NCI-H1105 treated with DMSO at 0.1 percent for 48 hours (cell line): ENCODE results near the gene XPC.

Experiments
- DNase-seq: peaks from one replicate; lab custom pipeline; 2025; lab: John Stamatoyannopoulos, UW

XPC gene

DNA sequence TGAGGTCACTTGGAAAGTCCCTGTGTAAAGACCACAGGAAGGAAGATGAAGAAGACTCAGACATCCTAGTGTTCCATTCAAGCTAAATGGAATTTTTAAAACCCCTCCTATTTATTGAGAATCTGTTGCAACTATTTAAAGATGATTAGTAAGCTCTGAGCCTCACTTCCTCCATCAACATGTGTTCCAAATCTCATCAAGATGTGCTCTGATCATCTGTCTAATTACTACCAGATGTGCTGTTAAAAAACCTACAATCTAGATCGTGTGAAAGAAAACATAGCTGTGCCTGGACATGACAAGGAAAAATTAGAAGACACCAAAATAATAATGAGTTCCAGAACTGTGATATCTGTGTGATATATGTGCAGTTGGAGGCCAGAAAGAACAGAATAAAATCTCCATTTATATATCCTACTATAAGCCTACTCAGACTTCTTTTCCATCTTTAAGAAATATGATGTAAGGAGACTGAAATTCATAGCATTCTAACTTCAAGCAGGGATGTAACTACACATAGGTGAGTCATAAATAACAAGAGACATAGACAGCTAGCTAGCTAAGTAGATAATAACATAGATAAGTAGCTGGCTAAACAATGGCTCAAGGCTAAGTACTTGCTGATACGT, 7.8 kb downstream of the XPC start:
- DNase-seq: no peak

DNA sequence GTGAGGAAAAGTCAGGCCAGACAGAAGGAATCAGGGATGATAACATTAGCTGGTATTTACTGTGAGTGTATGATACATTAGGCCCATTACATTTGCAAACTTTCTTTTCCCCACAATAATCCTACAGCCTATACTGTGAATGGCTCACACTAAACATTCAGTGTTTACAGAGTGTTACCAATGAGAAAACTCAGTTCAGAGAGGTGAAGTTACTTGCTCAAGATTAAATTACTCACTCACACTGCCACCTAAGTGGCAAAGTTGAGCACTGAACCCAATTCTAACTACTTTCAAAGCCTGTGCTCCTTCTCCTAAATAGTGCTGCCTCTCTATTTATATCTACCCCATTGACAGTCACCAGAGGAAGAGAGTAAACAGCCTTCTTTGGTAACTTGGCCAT, 8.5 kb downstream of the XPC start:
- DNase-seq: no peak

DNA sequence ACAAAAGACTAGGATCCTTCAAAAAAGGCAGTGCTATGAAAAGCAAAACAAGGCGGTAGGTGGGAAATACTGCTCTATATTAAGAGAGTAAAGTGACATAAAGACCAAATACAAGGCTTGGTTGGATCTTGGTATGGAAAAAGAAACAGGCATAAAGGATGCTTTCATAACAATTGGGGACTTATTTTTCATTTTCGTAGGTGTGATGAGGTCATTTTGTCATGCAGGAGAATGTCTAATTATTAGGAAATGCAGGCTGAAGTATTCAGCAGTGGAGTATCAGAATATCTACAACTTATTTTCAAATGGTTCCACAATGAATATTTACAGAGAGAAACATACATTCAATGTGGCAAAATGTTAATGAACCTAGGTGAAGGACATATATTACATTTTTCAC, 9.0 kb downstream of the XPC start:
- DNase-seq: no peak

DNA sequence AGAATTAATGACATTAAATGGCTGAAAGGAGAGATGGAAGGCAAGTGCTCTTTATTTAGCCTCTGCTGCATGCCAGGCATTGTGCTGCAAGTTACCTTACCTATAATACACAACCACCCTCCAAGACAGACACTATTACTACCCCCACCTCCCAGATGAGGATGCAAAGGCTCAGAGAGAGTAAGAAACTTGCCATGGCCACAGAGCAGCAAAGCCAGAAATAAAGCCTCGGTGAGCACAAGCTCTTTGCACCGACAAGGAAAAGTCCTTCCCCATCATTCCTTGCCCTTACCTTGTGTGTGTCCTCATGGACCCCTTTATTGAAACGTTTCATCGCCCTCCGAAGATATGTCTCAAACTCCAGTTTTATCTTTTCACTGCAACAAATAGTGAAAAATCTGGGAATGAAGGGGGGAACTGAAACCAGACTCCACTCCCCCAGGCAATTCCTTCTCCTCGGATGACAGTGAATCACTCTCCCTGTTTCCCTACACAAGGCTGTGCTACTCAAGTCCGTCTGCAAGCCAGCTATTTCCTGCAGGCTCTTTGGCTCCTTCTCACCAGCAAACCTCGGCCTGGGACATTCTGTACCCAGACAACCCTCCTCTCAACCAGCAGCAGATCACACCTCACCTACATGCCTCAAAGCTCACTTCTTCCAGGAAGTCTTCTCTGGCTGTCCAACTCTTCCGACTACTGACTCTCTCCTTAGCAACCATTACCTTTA, 11.4 kb downstream of the XPC start:
- DNase-seq: no peak

DNA sequence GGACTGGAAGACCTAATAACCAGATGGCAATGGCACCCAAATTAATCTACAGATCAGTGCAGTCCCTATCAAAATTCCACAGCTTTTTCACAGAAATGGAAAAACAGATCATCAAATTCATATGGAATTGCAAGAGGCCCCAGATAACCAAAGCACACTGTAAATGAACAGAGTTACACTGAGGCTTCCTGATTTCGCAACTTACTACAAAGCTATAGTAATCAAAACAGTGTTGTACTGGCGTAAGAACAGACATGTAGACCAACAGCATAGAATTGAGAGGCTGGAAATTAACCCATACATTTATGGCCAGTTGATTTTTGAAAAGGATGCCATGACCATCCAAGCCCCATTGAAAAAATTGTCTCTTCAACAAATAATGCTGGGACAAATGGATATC, 16.2 kb downstream of the XPC start:
- no peak for DNase-seq

DNA sequence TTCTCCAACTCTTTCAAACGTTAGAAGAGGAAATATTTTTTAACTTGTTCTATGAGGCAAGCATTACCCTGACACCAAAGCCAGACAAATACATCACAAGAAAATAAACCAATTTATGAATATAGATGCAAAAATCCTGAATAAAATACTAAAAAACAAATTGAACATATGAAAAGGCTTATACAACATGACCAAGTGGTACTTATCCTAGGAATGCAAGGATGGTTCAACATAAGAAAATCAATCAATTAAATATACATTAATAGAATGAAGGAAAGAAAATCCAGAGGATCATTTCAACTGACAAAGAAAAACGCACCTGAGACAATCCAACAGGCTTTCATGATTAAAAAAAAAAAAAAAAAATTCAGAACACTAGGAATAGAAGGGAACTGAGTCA, 17.1 kb downstream of the XPC start:
- no peak for DNase-seq

DNA sequence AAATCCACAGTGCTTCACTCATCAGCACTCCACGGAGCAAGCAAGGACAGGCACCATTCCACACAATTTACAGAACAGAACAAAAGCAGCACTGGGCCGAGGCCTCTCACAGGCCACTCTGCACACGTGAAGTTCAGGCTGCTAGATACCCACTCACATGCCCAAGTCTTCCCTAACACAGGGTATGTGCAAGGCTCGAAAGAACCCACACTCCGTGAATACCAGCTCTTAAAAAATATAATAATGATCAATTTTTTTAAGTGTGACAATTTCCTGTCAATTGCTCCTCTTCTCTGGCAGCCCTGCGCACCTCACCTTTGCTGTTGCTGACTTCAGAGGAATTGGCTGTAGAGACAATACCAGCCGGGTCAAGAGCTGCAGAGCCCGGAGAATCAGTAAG, 19.0 kb downstream of the XPC start:
- no peak for DNase-seq

DNA sequence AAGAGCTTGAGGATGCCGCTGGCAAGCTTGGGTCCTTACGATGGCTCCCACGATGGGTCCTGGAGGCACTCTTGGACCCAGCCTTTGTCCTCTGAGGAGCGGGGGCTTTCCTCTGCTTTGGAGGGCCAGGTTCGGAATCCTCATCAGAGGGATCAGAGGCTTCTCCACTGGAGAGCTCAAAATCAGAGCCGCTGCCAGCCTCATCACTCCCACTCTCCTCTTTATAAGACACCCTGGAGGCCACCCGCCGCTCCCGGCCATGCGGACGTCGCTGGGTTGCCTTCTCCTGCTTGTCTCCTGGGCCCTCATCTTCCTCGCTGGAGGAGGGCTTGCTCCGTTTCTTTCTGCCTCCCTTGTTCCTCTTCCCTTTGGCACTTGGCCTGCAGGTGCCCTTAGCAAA, 20.0 kb downstream of the XPC start:
- DNase-seq: no peak

DNA sequence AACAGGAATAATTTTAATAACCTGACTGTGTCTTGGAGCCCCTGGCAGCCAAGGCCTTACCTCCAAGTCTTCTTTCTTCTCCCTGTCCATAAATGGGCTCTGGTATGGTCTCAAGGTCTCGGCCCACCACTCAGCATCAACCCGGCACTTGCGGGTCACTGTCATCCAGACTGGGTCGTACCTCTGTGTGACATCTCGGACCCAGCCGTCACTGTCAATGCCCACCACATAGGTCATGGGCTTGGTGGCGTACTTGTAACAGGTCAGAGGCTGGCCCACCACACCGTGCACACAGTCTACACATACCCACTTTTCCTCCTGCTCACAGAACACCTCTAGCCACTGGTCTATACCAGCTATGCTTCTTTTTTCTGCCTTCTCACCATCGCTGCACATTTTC, 20.4 kb downstream of the XPC start:
- DNase-seq: no peak

DNA sequence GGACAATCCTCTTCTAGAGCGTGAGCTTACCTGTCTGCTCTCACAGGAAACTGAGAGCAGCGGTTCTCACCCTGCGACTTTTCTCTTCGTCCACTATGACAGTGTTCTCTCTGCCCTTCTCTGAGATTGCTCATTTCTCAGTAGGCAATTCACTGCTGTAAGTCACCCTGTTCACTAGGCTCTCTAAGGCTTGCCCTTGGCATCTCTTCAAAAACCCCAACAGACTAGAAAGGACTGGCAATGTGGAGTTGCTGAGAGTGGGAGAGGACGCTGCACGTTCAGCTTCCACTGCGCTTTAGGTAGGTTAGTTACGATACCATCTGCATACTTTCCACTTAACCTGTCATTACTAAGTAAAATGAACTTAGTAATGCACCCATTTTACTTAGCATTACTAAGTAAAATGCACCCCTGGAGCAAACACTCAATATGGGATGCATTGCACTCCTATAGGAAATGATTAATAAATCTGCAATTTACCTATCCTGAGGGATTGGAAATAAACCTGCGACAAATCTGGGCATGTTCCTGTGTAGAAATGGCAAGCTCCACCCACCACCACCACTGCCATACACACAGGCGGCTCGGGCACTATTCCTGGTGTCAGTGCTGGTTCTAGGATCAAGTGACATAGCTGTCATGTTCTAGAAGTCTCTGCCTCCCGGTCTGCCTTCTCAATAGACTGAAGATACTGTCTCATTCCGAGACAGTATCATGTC, 21.4 kb downstream of the XPC start:
- no peak for DNase-seq

DNA sequence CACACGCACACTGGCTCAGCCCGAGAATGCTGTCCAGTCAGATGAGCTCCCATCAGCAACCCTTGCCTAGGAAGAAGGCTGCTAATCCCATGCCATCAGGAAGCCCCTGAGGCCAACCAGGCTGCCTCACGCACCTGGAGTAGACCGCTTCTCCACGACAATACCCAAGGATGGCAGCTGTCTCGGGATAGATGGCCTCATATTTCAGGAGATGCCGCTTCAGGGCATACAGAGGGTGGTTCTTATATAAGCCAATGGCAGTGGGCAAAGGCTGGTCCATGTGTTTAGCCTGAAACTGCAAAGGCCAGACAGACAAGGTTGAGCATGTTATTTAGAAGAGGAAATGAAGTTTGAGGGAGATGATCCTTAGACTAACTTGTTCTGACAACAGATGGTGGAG, 22.2 kb downstream of the XPC start:
- no peak for DNase-seq

DNA sequence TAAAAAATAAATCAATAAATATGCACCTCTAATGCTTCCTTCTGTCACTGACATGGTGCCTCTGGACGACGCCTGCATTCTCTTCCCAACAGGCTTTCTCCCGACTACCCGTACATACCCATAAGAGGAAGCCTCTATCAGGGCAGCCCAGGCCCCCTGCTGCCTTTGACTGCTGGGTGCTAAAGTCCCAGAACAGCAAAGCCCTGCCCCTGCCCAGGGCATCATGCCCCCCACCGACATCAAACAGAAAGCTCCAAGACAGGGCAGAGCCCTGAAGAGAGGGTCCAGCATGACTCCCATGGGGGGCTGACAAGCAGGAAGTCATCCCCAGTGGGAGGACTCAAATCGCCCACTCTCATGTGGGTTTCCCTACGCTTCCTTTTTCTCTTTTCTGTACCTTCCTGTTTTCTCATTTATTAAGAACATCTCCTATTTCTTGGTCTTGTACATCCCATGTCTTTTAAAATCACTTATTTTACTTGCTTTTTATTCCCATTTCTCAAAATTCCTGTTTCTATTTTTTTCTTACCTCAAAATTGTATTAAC, 23.4 kb downstream of the XPC start:
- no peak for DNase-seq

DNA sequence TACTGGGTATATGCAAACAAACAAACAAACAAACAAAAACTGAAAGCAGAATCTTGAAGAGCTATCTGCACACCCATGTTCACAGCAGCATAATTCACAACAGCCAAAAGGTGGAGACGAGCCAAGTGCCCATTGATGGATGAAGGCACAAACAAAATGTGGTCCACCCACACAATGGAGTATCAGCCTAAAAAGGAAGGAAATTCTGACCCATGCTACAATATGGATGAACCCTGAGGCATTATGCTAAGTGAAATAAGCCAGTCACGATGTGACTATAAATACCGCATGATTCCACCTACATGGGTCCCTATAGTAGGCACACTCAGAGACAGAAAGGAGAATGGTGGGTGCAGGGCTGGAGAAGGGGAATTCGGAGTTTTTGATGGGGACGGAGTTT, 24.1 kb downstream of the XPC start:
- DNase-seq: no peak

DNA sequence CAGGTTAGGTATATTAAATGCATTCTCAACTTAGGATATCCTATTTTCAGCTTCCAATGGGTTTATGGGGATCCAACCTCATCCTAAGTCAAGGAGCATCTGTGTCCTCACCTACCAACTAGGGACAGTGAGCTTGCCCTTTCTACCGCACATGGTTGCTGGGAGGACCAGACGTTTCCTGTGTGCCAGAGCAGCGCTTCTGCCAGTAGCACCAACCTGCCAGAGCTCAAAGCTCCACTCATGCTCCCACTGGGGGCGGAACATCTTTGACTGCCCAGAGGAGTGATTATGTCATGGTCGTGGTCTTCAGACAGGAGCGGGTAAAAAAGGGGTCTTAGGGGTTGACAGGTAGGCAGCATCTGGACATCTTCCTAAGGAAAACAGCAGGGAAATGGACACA, 24.7 kb downstream of the XPC start:
- DNase-seq: no peak

DNA sequence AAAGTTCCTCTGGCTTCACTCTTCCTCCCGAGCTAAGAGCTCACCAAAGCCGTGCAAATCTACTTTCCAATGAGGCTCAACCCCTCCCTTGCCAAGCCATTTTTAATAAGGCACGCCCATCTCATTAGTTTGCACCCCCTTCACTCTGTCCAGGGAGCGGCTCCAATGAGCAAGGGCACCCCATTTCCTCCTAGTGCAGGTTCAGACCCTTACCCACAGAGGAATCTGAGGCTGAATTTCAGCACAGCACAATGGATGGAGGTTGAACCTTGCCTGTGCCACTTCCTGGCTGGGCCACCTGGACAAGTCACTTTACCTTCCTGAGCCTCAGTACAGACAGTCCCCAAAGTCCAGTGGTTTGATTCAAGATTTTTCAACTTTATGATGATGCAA, 25.4 kb downstream of the XPC start:
- no peak for DNase-seq

DNA sequence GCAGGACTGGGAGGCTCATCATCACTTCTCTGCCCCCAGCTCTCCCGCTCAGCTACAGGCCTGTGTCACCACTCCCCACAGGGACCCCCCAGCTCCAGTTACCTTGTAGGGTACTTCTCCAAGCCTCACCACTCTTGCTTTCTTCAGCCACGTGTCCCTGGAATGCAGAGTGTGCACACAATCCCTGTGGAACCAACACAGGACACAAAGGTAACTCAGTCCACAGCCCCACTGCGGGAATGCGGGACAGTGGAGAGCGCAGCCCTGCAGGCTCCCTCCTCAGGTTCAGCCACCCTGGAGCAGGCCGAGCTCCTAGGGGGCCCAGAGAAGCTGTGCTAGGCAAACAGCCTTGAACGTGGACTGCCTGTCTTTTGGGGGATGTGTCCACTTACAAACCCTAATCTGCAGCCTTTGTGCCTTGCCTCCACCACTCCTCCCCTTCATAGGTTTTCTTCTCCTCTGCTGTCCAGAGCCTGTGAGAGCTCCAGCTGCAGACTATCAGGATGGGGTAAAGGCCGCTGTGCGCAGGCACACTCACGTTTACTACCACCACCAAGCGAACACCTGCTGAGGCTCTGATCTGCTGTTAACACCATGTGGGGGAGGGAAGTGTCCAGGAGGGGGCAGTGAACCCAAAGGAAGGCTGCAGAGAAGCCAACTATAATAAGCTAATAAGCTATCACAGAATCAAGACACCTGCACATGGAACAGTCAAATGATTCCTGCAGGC, 26.0 kb downstream of the XPC start:
- no peak for DNase-seq

DNA sequence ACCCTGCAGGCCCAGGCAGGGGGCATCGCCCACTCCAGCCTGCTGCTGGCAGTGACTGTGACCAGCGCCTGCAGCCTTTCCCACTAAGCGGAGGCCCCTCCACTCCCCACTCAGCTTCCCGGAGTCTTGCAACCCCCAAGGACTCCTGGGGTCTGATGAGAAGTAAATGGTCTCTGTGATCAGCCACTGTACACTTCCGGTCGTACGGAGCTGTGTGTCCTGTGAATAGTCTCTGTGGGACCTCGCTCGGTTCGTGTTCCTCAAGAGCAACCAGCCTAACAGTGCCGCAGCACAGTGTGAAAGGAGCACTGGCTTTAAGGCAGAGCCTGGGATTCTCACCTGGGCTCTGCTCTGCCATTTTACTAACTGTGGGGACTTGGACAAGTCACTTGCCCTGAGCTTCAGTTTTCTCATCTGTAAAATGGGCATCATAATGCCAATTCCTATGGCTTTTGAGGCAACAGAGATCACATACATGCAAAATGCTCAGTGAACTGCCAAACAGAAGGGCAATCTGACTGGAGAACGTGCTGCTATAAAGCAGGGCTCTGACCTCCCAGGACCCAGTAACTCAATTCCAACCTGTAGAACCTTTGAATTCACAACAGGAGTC, 26.8 kb downstream of the XPC start:
- no peak for DNase-seq

DNA sequence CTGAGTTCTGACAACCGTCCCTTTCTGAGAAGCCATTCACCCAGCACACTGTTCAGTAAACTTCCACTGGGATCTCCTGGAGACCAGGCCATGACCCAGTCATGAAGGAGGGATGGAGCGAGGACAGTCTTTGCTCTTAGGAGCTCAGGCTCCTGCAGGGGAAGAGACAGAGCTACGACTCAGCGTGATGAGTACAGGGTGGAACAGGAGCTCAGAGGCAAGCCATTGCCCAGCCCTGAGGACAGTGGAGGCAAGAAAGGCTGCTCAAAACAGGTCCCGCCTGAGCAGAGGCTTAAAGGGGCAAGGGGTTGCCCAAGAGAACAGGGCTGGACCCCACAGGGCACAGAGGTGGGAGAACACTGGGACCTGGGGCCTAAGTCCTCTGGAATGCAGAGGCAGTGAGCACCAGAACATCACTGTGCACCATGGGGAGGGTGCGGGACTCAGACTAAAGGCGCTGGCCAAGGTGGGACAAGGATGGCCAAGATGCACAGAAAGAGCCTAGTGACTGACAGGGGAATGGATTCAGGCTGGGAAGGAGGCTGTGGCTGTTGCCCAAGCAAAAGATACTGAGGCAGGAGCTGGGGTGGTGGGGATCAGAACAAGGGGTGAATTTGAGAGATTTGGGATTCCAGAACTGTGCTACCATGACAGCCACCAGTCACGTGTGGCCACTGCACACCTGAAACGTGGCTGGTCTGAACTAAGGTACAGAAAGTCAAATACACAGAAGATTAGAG, 27.7 kb downstream of the XPC start:
- no peak for DNase-seq

DNA sequence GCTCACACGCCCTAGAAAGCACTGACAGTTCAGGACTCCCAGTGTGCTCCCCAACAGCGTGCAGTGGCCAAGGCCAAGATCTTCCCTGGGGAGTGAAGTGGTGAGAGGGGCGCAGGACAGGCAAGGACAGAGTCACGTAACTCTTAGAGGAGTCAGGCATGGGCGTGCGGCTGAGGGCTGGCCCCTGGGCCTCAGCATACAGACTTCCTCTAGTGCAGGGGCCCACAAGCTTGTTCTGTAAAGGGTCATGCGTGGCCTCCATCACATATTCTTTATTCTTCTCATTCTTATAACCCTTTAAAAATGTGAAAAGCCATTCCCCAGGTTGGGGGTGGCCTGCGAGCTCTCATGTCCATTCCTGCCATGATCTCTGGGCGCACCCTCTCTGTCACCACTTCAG, 28.3 kb downstream of the XPC start:
- no peak for DNase-seq

DNA sequence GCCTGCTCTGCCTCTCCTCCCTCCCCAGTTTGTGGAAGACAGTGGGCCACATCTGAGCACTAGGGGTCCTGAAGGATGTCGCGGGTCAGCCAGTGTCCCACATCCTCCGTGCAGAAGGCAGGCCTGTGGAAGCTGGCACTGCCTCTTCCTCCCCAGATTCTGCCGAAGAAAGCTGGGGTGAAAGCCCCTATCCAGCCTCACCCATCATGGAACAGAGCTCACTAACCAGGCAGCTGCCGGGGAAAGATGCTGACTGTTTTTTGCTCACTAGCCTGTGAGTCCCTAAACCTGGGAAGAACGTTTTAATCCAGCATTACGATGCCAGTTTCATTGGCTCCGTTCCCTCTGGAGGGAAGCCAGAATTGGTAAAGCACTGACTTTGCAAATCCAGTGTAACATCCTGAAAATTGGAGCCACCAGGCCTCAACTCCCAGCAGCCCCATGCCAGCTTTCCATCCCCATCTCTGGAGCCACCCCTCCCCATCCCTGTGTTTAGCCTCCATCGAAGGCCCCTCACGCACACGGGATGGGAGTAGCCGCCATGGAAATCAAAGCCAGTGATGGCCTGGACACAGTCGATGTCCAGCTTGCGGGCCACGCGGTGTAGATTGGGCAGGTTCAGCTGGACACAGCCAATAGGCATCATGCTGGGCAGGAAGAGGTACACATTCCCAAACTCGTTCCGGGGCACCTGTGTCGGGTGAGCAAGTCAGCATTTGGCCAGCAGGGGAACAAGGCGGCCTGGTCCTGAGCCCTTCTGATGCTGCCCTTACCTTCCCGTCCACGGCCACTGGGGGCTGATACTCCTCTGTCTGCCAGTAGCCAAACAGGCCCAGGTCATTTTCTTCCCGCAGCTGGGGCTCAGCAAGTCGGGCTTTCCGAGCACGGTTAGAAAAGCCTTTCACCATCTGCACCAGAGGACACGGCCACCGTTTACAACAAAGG, 30.1 kb downstream of the XPC start:
- DNase-seq: peak; percentile 31
